LNCaP clone FGC (cell line): ENCODE results near the gene CFAP97D2.

ENCODE experiments used
- DNase-seq: peaks from one replicate; pipeline ENCODE4 v3.0.0-alpha.2; 2011; ENCODE audit warnings: low read depth
- H3K4me3 ChIP-seq: 2 replicates; pipeline ENCODE4 v1.5.1; 2011; ENCODE audit warnings: mild to moderate bottlenecking, low read depth, low read length, control low read depth
- TF ChIP-seq, protein P1 (sequence below): IDR thresholded peaks from 2 replicates; pipeline ENCODE4 v1.5.1; 2012; ENCODE audit warnings: mild to moderate bottlenecking; ENCODE audit not compliant: control insufficient read depth, insufficient read depth; ENCODE audit errors: extremely low read depth

Gene CFAP97D2

GRCh38 chr13:114151031-114151430 is 28.0 kb upstream of the CFAP97D2 start:
- no peak overlapping the region for H3K4me3 ChIP-seq
- DNase-seq = no peak
- TF ChIP-seq, protein P1, sequence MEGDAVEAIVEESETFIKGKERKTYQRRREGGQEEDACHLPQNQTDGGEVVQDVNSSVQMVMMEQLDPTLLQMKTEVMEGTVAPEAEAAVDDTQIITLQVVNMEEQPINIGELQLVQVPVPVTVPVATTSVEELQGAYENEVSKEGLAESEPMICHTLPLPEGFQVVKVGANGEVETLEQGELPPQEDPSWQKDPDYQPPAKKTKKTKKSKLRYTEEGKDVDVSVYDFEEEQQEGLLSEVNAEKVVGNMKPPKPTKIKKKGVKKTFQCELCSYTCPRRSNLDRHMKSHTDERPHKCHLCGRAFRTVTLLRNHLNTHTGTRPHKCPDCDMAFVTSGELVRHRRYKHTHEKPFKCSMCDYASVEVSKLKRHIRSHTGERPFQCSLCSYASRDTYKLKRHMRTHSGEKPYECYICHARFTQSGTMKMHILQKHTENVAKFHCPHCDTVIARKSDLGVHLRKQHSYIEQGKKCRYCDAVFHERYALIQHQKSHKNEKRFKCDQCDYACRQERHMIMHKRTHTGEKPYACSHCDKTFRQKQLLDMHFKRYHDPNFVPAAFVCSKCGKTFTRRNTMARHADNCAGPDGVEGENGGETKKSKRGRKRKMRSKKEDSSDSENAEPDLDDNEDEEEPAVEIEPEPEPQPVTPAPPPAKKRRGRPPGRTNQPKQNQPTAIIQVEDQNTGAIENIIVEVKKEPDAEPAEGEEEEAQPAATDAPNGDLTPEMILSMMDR = no peak

GRCh38 chr13:114151565-114152284 is 27.3 kb upstream of the CFAP97D2 start:
- no peak for DNase-seq
- no peak overlapping the region for H3K4me3 ChIP-seq
- TF ChIP-seq, protein P1 = no peak

DNA sequence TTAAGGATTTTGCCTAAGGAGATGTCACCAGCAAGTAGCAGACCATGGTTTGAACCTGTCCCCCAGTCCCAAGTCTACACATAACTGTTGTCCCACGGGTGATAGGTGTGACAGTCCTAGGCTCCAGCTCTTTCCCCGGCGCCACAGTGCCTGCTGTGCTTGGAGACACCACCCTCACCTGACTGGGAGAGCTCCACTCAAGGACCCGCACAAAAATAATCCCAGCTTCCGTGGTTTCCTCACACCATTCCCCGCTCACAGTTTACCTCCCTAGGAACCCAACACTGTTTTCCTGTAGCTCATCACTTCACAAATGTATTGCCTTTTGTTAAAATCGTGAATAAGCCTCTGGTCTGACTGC is 26.8 kb upstream of the CFAP97D2 start:
- no peak overlapping the region for H3K4me3 ChIP-seq
- TF ChIP-seq, protein P1 = no peak
- no peak for DNase-seq

GRCh38 chr13:114152831-114153371 is 26.2 kb upstream of the CFAP97D2 start:
- DNase-seq = no peak
- H3K4me3 ChIP-seq = no peak overlapping the region
- TF ChIP-seq, protein P1 = no peak

- no peak for DNase-seq
Observed at GRCh38 chr13:114153485-114154080, 25.5 kb upstream of the CFAP97D2 start.

GRCh38 chr13:114154476-114154875 is 24.6 kb upstream of the CFAP97D2 start:
- DNase-seq = no peak
- no peak overlapping the region for H3K4me3 ChIP-seq
- TF ChIP-seq, protein P1 = no peak

More at GRCh38 chr13:114153485-114154080, 25.5 kb upstream of the CFAP97D2 start:
- TF ChIP-seq, protein P1 = no peak
- no peak overlapping the region for H3K4me3 ChIP-seq
